ENCODE data around the gene EPOP. TPM values are rescaled to one million over a fixed set of nuclear protein-coding genes. Genes with fewer than 3 reads are reported as not detected.

EPOP gene
- total and polyA plus RNA-seq, 2 of the 13 experiments (the other 11 are each of a cell fraction or from before 2014, with no cell fraction given): 14.7 to 37.8 TPM

DNA sequence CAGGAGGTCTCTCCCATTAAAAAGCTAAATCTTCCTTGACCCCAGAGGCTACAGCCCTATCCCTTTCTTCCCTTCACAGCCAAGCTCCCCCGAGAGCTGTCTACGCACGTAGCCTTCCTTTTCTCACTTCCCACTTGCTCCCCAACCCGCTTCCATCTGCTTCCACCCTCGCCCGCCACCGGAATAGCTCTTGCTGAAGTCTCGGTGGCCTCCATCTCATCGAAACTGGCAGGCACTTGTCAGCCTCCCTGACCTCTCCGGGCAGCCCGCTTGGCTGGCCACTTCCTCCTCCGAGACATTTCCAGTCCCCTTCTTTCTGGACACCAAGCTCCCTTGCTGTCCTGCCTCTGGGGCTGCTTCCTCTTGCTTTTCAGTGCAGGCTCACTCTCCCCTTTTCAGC is 10.7 kb upstream of the EPOP start:
- ChIA-PET POLR2A (interaction anchor here (0.6 to 1.7 kb wide), 3 partner anchors 18 to 67 kb away, joined by 3 read pairs; partner anchors contain the start of gene PSMB3), CTCF (ENCODE audit: low intra/inter-chr PET ratio, low total read pairs) (no interaction called here)
- ATAC-seq (peak; percentile 36; the same call in 2 of the 3 replicates), FAIRE-seq (no peak), DNase-seq (ENCODE audit: low spot score) (no peak)
- Histone ChIP-seq H3K27me3 (ENCODE audit: control insufficient read depth in 1 of 2, insufficient read depth in 2 of 2, low read length in 2 of 2) (peaks cover 2 to 16% of the 10 kb centered on the region in 2 experiments; a peak in 4 of 5 replicates), H3K27ac (ENCODE audit: extremely low read length, insufficient read depth, low read length) (no peak overlapping the region), H3K9me3 (ENCODE audit: low read length) (no peaks in the 10 kb centered on the region), H3K79me2 (ENCODE audit: insufficient read depth, low read length) (no peaks in the 10 kb centered on the region), H3K4me2 (ENCODE audit: low read depth, low read length) (peak overlapping the region; percentile 18), H3K4me3 (replicated peaks in 1 of 3; ENCODE audit: insufficient read depth in 1 of 3, low read depth in 2 of 3, low read length in 3 of 3) (no peak overlapping the region), H3K9ac (ENCODE audit: insufficient read depth, low read depth, low read length) (no peak overlapping the region; the same call in 1 of the 2 replicates), H2AFZ (ENCODE audit: low read length) (no peak overlapping the region), H3K4me1 (ENCODE audit: insufficient read depth, low read length) (peaks cover 25% of the 10 kb centered on the region), H3K36me3 (replicated peaks in 1 of 2; ENCODE audit: control insufficient read depth in 1 of 2, insufficient read depth in 2 of 2, low read length in 2 of 2) (no peaks in the 10 kb centered on the region), H4K20me1 (ENCODE audit: insufficient read depth, low read length) (no peaks in the 10 kb centered on the region)
- no TSS peak for BruUV-seq (replicated peaks)
- TF ChIP-seq CCDC6 (CRISPR knock-in tag; IDR thresholded peaks at IDR 0.05) (no peak), ELF3 (CRISPR knock-in tag; IDR thresholded peaks at IDR 0.05) (no peak), FOXJ3 (CRISPR knock-in tag; IDR thresholded peaks at IDR 0.05; ENCODE audit: borderline replicate concordance) (no peak)
- TF ChIP-seq, protein P1, sequence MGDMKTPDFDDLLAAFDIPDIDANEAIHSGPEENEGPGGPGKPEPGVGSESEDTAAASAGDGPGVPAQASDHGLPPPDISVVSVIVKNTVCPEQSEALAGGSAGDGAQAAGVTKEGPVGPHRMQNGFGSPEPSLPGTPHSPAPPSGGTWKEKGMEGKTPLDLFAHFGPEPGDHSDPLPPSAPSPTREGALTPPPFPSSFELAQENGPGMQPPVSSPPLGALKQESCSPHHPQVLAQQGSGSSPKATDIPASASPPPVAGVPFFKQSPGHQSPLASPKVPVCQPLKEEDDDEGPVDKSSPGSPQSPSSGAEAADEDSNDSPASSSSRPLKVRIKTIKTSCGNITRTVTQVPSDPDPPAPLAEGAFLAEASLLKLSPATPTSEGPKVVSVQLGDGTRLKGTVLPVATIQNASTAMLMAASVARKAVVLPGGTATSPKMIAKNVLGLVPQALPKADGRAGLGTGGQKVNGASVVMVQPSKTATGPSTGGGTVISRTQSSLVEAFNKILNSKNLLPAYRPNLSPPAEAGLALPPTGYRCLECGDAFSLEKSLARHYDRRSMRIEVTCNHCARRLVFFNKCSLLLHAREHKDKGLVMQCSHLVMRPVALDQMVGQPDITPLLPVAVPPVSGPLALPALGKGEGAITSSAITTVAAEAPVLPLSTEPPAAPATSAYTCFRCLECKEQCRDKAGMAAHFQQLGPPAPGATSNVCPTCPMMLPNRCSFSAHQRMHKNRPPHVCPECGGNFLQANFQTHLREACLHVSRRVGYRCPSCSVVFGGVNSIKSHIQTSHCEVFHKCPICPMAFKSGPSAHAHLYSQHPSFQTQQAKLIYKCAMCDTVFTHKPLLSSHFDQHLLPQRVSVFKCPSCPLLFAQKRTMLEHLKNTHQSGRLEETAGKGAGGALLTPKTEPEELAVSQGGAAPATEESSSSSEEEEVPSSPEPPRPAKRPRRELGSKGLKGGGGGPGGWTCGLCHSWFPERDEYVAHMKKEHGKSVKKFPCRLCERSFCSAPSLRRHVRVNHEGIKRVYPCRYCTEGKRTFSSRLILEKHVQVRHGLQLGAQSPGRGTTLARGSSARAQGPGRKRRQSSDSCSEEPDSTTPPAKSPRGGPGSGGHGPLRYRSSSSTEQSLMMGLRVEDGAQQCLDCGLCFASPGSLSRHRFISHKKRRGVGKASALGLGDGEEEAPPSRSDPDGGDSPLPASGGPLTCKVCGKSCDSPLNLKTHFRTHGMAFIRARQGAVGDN (CRISPR knock-in tag; IDR thresholded peaks at IDR 0.05): peak; percentile 16; the same call in 1 of the 2 replicates
- in situ Hi-C loops (cut with HindIII; ENCODE audit: extremely low pct_ligation_motif_present, low pct_unique_long_range_greater_than_20kb) (no loop called here), intact Hi-C loops (cut with micrococcal nuclease; ENCODE audit: unreplicated experiment) (no loop called here)
- WGBS (ENCODE audit: low lambda C conversion rate): 44% methylated on average over 12 of the region's 12 CpGs
